ENCODE measurements around the gene PAQR8.
"Not testable (repeated sequence)": the region's sequence is repeated elsewhere in the genome, so short reads cannot be mapped to it uniquely, and the experiment has no call there.

The PAQR8 gene

GRCh38 chr6:52377538-52378221 is 15.7 kb downstream of the PAQR8 start:
- TF ChIP-seq CTCF (IDR thresholded peaks at IDR 0.05; ENCODE audit: insufficient read depth, low read length, poor library complexity, severe bottlenecking) = no peak
- Histone ChIP-seq H3K27me3 (replicated peaks; ENCODE audit: control insufficient read depth, insufficient read depth, low read length) (no peaks in the 10 kb centered on the region), H3K4me3 (replicated peaks; ENCODE audit: low read depth, low read length) (no peak overlapping the region), H3K36me3 (ENCODE audit: control insufficient read depth, insufficient read depth, low read length) (peaks cover 1% of the 10 kb centered on the region; the same call in 1 of the 2 replicates)
- no peak for DNase-seq (ENCODE audit: extremely low read depth, insufficient read length)

GRCh38 chr6:52381249-52381648 is 19.3 kb downstream of the PAQR8 start:
- no peak for TF ChIP-seq CTCF (IDR thresholded peaks at IDR 0.05; ENCODE audit: insufficient read depth, low read length, poor library complexity, severe bottlenecking)
- Histone ChIP-seq H3K27me3 (replicated peaks; ENCODE audit: control insufficient read depth, insufficient read depth, low read length) (no peaks in the 10 kb centered on the region), H3K36me3 (ENCODE audit: control insufficient read depth, insufficient read depth, low read length) (no peaks in the 10 kb centered on the region), H3K4me3 (replicated peaks; ENCODE audit: low read depth, low read length) (no peak overlapping the region)
- DNase-seq (ENCODE audit: extremely low read depth, insufficient read length) = no peak

- Histone ChIP-seq H3K4me3 (replicated peaks; ENCODE audit: low read depth, low read length) (no peak overlapping the region), H3K27me3 (replicated peaks; ENCODE audit: control insufficient read depth, insufficient read depth, low read length) (no peaks in the 10 kb centered on the region), H3K36me3 (ENCODE audit: control insufficient read depth, insufficient read depth, low read length) (no peaks in the 10 kb centered on the region)
- no peak for DNase-seq (ENCODE audit: extremely low read depth, insufficient read length)
- no peak for TF ChIP-seq CTCF (IDR thresholded peaks at IDR 0.05; ENCODE audit: insufficient read depth, low read length, poor library complexity, severe bottlenecking)
Observed at GRCh38 chr6:52384145-52384766, 22.3 kb downstream of the PAQR8 start.

- Histone ChIP-seq H3K27me3 (replicated peaks; ENCODE audit: control insufficient read depth, insufficient read depth, low read length) (no peaks in the 10 kb centered on the region), H3K4me3 (replicated peaks; ENCODE audit: low read depth, low read length) (no peak overlapping the region), H3K36me3 (ENCODE audit: control insufficient read depth, insufficient read depth, low read length) (no peaks in the 10 kb centered on the region)
- no peak for DNase-seq (ENCODE audit: extremely low read depth, insufficient read length)
- no peak for TF ChIP-seq CTCF (IDR thresholded peaks at IDR 0.05; ENCODE audit: insufficient read depth, low read length, poor library complexity, severe bottlenecking)
Observed at GRCh38 chr6:52385074-52385473, 23.1 kb downstream of the PAQR8 start.

GRCh38 chr6:52388119-52388518 is 26.2 kb downstream of the PAQR8 start:
- not testable (repeated sequence) for H3K36me3 ChIP-seq (ENCODE audit: control insufficient read depth, insufficient read depth, low read length); DNase-seq (ENCODE audit: extremely low read depth, insufficient read length)

GRCh38 chr6:52388790-52389189 is 26.8 kb downstream of the PAQR8 start:
- TF ChIP-seq CTCF (IDR thresholded peaks at IDR 0.05; ENCODE audit: insufficient read depth, low read length, poor library complexity, severe bottlenecking) = no peak
- no peak overlapping the region for H3K4me3 ChIP-seq (replicated peaks; ENCODE audit: low read depth, low read length)
- H3K27me3 ChIP-seq (replicated peaks; ENCODE audit: control insufficient read depth, insufficient read depth, low read length) = no peaks in the 10 kb centered on the region
- no peaks in the 10 kb centered on the region for H3K36me3 ChIP-seq (ENCODE audit: control insufficient read depth, insufficient read depth, low read length)
- DNase-seq (ENCODE audit: extremely low read depth, insufficient read length) = no peak

More at GRCh38 chr6:52388119-52388518, 26.2 kb downstream of the PAQR8 start:
- not testable (repeated sequence) for H3K27me3 ChIP-seq (replicated peaks; ENCODE audit: control insufficient read depth, insufficient read depth, low read length); H3K4me3 ChIP-seq (replicated peaks; ENCODE audit: low read depth, low read length)

Measured in GM06990 (cell line).